CD4-positive, alpha-beta T cell treated with Interleukin-15 for 1 hour (primary cell): Measurements from ENCODE around the gene FAU.
"Not testable (repeated sequence)": the region's sequence is repeated elsewhere in the genome, so short reads cannot be mapped to it uniquely, and the experiment has no call there.

Experiments used
- DNase-seq: peaks from one replicate; pipeline ENCODE4 v3.0.0-alpha.2; 2020

Gene FAU

DNA sequence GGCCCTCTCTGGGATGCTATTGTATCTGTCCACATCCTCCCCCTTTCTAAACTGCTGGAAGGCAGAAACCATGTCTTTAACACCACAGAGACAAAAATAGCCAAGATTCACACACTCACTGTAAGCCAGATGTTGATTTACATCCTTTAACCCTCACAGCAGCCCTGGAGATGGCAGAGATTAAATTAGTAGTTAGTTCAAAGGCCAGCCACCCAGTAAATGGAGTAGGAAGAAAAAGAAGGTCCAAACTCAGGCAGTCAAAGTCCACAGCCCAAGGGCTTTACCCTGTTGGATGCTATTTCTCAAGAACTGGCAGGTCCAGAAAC, 2.3 kb downstream of the FAU start:
- no peak for DNase-seq

- not testable (repeated sequence) for DNase-seq
These were observed 2.9 kb downstream of the FAU start for GRCh38 chr11:65118891-65119669.

DNA sequence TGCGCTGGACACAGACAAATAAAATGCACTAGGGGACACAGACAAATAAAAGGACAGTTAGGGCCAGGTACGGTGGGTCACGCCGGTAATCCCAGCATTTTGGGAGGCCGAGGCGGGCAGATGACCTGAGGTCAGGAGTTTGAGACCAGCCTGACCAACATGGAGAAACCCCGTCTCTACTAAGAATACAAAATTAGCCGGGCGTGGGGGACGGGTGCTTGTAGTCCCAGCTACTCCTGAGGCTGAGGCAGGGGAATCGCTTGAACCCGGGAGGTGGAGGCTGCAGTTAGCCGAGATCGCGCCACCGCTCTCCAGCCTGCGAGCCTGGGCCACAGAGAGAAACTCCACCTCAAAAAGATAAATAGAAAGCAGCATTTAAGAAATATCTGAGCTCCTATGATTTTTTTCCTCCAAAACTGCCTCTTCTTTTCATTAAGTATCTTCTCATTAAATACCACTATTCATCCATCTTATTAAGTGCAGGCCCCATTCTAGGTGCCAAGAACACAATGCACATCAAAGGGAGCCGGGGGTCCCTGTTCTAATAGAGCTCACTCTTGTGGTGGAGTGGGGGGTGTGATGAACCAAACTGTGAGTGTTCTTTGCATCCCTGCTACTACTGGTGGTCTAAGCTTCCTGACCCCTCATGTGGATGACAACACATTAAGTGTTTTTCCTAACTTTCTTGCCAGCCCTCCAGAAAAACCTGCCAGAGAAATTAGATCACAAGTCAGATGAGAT, 3.7 kb downstream of the FAU start:
- DNase-seq, result no peak

- peak; percentile 99 for DNase-seq
These were observed 4.5 kb downstream of the FAU start, which contains the start of gene ZNHIT2 for GRCh38 chr11:65117206-65118096. TSS of gene ZNHIT2 (minus strand) at chr11:65117701. CDS start at chr11:65117653, 48 bp downstream.

GRCh38 chr11:65116370-65117205, 5.3 kb downstream of the FAU start:
- peak; percentile 55 for DNase-seq

DNA sequence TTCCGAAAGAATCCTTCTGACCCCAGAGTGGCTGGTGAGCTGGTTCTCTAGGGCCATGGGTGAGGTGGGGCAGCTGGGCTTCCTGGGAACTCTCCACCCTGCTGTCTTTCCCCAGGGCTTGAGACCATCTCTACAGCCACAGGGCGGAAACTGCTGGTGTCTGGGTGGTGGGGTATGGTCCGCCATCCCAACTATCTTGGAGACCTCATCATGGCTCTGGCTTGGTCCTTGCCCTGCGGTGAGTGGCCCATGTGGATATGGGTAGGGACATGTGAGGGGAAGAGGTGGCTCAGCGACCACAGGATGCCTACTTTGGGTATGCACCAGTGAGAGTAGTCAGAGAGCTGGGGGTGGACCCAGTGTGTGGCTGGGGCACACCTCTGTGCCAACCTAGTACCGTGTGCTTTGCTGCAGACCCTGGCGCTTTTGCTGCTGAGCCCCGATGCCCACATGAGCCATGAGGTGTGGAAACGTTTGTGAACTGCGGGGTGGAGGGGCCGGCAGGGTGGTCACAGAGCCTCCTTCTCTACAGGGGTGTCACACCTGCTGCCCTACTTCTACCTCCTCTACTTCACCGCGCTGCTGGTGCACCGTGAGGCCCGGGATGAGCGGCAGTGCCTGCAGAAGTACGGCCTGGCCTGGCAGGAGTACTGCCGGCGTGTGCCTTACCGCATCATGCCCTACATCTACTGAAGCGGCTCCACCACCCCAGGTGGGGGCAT, 6.4 kb downstream of the FAU start:
- DNase-seq, result no peak

DNA sequence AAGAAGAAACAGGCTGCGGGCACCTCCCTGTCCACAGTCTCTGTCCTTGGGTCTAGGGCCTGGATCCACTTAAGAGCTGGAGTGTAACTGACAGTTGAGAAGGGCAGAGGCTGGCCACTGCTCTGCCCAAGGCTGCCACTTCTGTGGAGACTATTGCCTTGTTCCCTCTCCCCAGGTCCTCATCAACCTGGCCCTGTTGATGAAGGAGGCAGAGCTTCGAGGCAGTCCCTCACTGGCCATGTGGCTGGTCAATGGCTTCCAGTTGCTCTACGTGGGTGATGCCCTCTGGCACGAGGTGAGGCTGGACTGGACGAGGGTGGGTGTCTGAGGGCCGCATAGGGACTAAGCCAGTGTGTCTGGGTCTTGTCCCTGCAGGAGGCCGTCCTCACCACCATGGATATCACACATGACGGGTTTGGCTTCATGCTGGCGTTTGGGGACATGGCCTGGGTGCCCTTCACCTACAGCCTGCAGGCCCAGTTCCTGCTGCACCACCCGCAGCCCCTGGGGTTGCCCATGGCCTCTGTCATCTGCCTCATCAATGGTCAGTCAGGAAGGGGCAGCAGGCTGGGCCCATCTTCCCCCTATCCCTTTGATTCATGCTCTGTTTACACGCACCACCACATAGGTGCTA, 7.3 kb downstream of the FAU start:
- no peak for DNase-seq

DNA sequence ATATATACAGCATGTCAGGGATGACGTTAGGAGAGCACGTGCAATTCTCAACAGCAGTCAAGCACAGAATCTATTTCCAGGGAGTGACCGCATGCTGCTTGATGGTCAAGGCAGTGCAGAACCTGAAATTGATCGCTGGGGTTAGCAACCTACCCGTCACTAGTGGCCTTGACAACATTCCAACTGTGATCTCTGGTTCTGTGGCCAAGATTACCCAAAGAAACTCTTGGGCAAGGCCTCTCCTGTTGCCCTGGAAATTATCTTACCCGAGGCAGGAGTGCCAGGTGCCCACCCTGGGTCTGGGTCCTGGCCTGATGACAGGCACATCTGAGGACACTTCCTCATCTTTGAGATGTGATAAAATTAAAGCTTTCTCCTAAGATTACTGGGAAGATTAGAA, 8.1 kb downstream of the FAU start:
- no peak for DNase-seq

- no peak for DNase-seq
These were observed 8.6 kb downstream of the FAU start for GRCh38 chr11:65113361-65113756.

- peak; percentile 78 for DNase-seq
These were observed 9.2 kb downstream of the FAU start for GRCh38 chr11:65112546-65113360.

DNA sequence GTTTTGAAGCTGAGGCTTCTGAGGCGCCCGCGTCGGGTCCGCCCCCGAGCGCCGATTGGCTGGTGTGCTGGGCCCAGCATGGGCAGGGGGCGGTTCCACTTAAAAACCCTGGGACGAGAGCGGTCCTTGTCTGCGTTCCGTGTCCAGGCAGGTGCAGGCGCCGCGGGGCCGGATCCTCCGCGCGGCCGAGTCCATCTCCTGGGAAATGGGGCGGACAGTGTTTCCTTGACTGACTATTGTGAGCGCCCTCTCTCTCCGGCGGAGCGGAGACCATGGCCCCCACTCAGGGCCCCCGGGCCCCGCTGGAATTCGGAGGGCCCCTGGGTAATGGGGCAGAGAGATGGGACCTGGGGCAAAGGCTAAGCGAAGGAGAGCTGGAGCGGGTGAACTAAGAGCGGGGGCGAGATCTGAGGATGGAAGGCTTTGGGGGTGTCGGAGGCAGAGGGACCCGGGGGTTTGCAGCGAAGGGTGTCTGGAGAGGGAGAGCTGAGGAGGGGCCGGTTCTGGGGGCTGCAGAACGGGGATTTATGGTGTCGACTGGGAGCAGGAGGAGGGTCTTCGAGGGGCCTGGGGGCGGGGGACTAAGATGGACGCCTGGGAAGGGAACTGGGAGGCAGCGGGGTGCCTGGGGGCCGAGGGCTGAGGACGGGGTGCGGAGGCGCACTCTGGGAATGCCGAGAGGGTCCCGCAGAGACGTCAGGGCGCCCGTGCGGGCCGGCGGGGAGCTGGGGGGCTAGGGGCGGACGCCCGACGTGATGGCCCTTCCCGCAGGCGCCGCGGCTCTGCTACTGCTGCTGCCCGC, 10.0 kb downstream of the FAU start, which contains the start of gene TM7SF2:
Gene TM7SF2 (plus strand): TSS at position 129 of the 802 bp plus-strand sequence. CDS start 144 bp downstream, at position 273.
- peak; percentile 95 for DNase-seq

DNA sequence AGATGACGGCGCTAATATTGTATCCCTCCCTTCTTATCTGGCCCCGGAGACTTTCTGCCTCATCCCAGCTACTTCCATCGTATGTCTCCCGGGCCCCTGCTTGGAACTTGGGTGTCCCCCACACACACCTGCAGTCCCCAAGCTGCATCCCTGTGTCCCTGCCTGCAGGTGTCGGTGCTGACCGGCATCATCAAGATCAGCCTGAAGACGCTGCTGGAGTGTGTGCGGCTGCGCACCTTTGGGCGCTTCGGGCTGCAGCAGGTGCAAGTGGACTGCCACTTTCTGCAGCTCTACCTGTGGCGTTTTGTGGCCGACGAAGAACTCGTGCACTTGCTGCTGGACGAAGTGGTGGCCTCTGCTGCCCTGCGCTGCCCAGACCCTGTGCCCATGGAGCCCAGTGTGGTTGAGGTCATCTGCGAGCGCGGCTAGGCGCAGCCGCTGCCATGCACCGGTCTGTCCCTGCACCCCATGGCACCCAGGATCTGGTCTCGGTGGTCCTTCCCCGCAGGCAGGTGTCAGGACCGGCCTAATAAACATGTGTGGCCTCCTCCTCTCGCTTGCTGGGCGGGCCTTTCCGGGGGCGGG, 10.7 kb downstream of the FAU start:
- no peak for DNase-seq

DNA sequence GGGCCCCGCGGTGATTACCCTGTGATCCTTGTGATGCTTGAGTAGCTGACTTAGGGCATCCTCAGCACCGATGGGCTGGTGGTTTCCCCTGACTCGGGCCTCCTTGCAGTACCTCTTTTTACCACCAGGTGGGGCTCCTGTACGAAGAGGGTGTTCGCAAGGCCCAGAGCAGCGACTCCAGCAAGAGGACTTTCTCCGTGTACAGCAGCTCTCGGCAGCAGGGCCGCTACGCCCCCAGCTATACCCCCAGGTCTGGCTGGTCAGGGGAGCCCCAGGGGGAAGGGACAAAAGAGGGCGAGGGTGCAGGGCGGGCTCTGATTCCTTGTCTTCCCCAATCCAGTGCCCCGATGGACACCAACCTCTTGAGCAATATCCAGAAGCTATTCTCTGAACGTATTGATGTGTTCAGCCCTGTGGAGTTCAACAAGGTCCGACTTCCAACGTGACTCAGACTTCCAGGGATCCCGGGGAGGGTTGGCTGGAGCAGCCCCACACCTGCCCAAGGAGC, 11.5 kb downstream of the FAU start:
- DNase-seq, result peak; percentile 90

DNA sequence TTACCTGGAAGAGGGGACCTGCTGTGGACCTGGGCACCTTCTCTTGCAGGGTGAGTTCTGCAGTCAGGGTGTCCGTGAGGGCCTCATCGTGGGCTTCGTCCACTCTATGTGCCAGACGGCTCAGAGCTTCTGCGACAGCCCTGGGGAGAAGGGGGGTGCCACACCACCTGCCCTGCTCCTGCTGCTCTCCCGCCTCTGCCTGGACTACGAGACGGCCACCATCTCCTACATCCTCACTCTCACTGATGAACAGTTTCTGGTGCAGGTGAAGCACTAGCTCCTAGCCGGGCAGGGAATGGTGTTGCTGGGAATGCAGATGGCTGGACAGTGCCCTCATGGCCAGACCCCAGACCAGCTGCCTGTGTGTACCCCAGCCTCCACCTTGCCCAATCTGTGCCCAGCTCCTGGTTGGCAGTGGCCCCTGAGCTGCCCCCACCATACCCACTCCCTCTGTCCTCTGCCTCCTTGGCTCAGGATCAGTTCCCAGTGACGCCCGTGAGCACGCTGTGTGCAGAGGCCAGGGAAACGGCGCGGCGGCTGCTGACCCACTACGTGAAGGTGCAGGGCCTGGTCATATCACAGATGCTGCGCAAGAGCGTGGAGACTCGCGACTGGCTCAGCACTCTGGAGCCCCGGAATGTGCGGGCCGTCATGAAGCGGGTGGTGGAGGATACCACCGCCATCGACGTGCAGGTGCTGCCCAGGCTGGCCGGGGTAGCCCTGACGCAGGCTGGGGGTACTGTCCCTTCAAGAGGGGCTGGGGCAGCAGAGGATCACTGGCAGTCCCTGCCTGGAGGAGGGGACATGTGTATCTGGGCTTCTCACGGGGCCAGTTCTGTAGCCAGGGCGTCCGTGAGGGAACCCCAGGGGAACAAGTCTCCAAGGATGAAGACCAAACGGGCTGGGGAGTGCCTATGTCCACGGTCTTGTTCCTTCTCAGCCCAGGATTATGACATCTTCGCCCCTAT, 12.4 kb downstream of the FAU start:
- DNase-seq, result no peak

GRCh38 chr11:65108469-65109123, 13.3 kb downstream of the FAU start:
- no peak for DNase-seq

- DNase-seq, result no peak
These were observed 14.0 kb downstream of the FAU start for GRCh38 chr11:65107751-65108468.
